Fibroblast of mammary gland (primary cell): ENCODE data around the gene ATG2A.

Source experiments
- DNase-seq: peaks from one replicate; pipeline ENCODE4 v3.0.0-alpha.2; 2010; ENCODE audit warnings: low read depth
- H3K4me3 ChIP-seq: 2 replicates; pipeline ENCODE4 v1.5.1; 2011; ENCODE audit warnings: low read depth, mild to moderate bottlenecking, low read length, moderate library complexity; ENCODE audit not compliant: control insufficient read depth
- TF ChIP-seq, protein P1 (sequence below): conservative IDR thresholded peaks from 2 replicates; pipeline ENCODE4 v1.5.1; 2011; ENCODE audit warnings: low read depth, low read length, inconsistent platforms; ENCODE audit not compliant: control insufficient read depth, insufficient read depth

ATG2A gene

DNA sequence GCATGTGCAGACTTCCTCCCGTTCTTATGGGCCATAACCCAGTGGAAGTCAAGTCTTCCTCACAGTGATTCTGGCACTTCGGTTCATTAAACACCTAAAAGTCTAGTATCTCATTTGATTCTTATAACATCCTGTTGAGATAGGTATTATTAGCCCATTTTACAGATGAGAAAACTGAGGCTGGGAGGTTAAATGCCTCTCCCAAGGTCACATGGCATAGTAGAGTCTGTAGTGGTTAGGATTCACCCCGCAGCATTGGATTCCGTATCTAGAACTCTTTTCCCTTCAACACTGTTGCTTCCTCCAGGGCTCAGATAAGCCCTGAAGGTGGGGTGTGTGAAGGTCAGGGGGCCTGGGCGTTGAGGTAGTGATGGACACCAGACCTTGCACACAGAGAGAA lies 15.3 kb upstream of the ATG2A start:
- H3K4me3 ChIP-seq: no peak overlapping the region
- DNase-seq: no peak
- TF ChIP-seq, protein P1, sequence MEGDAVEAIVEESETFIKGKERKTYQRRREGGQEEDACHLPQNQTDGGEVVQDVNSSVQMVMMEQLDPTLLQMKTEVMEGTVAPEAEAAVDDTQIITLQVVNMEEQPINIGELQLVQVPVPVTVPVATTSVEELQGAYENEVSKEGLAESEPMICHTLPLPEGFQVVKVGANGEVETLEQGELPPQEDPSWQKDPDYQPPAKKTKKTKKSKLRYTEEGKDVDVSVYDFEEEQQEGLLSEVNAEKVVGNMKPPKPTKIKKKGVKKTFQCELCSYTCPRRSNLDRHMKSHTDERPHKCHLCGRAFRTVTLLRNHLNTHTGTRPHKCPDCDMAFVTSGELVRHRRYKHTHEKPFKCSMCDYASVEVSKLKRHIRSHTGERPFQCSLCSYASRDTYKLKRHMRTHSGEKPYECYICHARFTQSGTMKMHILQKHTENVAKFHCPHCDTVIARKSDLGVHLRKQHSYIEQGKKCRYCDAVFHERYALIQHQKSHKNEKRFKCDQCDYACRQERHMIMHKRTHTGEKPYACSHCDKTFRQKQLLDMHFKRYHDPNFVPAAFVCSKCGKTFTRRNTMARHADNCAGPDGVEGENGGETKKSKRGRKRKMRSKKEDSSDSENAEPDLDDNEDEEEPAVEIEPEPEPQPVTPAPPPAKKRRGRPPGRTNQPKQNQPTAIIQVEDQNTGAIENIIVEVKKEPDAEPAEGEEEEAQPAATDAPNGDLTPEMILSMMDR: no peak

DNA sequence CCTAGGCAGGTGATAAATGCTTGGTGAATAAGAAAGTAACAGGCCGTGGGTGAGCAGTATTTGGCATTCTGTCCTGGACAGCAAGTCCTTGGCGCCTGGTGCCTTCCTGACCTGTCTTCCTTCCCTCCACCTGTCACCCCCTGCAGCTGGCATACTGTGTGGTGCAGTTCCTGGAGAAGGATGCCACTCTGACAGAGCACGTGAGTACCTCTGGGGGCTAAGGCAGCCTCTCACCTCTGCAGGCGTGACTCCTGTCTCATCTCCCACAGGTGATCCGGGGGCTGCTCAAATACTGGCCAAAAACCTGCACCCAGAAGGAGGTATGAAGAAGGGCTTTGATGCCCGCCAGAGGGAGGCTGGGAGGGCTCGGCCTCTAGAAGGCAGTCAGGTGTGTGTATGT lies 14.3 kb upstream of the ATG2A start:
- TF ChIP-seq, protein P1: no peak
- no peak for DNase-seq
- no peak overlapping the region for H3K4me3 ChIP-seq

DNA sequence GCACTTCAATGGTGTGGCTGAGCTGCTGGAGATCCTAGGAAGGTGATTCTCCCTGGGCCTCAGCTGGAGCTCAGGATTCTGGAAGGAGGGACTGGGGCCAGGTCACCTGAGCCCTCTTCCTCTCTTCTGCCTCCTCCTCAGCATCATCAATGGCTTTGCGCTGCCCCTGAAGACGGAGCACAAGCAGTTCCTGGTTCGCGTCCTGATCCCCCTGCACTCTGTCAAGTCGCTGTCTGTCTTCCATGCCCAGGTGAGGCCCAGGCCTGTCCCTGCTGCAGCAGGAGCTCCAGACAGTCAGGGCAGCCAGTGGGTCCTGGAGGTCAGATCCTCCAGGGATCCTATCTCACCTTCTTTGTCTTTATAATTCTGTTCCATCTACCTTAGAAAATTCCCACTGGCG lies 13.3 kb upstream of the ATG2A start:
- no peak for DNase-seq
- TF ChIP-seq, protein P1: no peak
- no peak overlapping the region for H3K4me3 ChIP-seq

DNA sequence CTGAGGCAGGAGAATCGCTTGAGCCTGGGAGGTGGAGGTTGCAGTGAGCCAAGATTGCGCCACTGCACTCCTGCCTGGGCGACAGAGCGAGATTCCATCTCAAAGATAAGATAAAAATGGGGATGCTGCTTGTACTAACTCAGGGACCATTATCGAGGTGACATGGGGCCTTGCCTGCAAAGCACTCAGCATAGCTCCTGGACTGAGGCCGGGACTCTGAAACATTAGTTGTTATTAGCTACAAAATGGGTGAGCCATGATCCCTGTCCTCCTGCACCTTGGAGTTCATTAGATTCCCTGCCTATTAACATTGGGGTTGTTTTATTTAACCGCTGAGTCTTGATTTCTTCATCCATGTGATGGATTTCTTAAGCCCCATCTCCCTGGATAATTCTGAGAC lies 12.6 kb upstream of the ATG2A start:
- H3K4me3 ChIP-seq: no peak overlapping the region
- DNase-seq: no peak
- TF ChIP-seq, protein P1: no peak

DNA sequence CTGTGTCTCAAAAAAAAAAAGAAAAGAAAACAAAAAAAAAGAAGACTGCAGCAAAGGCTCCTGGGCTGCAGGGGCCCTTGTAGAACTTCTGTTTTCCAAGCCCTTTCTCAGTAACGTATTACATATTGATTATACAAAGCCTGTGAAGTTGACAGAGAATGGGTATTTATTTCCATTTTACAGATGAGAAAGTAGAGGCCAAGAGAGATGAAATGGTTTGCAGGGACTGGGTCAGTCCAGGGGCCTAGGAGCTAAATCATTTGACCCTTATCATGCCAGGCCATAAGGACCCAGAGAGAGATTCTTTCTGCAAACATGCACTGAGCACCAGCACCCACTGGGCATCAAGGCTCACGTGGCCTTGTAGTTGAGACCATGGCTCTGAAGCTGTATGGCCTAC lies 11.9 kb upstream of the ATG2A start:
- H3K4me3 ChIP-seq: no peak overlapping the region
- TF ChIP-seq, protein P1: no peak
- no peak for DNase-seq

DNA sequence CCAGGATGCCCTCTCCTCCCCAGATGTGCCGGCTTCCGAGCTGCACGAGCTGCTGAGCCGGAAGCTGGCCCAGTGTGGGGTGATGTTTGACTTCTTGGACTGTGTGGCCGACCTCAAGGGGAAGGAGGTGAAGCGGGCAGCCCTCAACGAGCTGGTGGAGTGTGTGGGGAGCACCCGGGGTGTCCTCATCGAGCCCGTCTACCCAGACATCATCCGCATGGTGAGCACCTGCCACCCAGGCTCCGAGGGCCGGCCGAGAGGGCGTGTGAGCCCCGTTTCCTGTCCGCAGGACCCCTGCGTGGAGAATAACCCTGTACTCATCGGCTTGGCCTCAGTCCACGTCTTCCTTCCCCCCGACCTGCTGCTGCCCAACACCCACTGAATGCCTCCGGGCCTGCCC lies 9.7 kb upstream of the ATG2A start:
- TF ChIP-seq, protein P1: no peak
- no peak overlapping the region for H3K4me3 ChIP-seq
- no peak for DNase-seq
